Uterus (tissue), 2 donors: ENCODE data around the gene ZMIZ2.

Source experiments
- CTCF ChIP-seq, 4 experiments: fragments of 200-600 bp in 2 of 4; fragments of 450-650 bp in 2 of 4; sonication (generic) in 2 of 4; IDR thresholded peaks; one replicate each; pipeline ENCODE4 v1.5.1; 2016 to 2019; ENCODE audit warnings: antibody characterized with exemption in 4 of 4, mild to moderate bottlenecking in 2 of 4, moderate library complexity in 1 of 4
- POLR2A ChIP-seq, 2 donors: fragments of 450-650 bp; IDR thresholded peaks; one replicate each; pipeline ENCODE4 v1.6.1; 2016; ENCODE audit warnings: antibody characterized with exemption in 2 of 2, mild to moderate bottlenecking in 1 of 2, moderate library complexity in 1 of 2

GRCh38 chr7:44743750-44744149 lies 4.9 kb upstream of the ZMIZ2 start:
- no peak for TF ChIP-seq POLR2A (IDR thresholded peaks at IDR 0.05)
- no peak for TF ChIP-seq CTCF (IDR thresholded peaks at IDR 0.05)
